RPMI7951 (cell line): ENCODE data around the gene PPM1L. TPM values are rescaled to one million over a fixed set of nuclear protein-coding genes. Genes with fewer than 3 reads are reported as not detected.
"Not testable (repeated sequence)": the region's sequence is repeated elsewhere in the genome, so short reads cannot be mapped to it uniquely, and the experiment has no call there.

Experiments
- DNase-seq: peaks from one replicate; pipeline ENCODE4 v3.0.0-alpha.2; 2012; ENCODE audit warnings: low read depth
- total RNA-seq: library from RNA; depleted of rRNA; stranded (reverse); fragments of >200 nt; shearing (Covaris generic); gene quantifications from 2 replicates; pipeline ENCODE4 v1.2.3, GENCODE V29; 2014

Gene PPM1L
- total RNA-seq, 1 experiment from 2014 or later: 1.6 TPM

DNA sequence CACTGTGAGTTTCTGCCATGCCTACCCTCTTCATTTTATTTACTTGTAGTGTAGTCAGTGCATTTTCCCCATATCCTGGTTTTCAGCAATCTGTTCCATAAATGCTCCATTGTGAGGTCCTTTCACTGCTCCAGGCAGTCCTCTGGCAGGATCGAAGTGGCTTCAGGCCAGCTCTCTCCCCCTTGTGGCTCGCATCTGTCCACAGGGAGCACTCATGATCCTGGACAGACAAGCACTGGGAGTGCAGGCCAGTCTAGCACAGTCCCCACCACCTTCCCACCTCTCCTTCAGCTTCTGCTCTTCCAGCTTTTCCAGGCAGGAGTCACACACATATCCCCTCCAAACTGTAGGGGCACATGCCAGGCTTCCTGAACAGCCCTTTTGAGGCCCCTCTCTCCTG, 173.6 kb downstream of the PPM1L start:
- peak; percentile 51 for DNase-seq

DNA sequence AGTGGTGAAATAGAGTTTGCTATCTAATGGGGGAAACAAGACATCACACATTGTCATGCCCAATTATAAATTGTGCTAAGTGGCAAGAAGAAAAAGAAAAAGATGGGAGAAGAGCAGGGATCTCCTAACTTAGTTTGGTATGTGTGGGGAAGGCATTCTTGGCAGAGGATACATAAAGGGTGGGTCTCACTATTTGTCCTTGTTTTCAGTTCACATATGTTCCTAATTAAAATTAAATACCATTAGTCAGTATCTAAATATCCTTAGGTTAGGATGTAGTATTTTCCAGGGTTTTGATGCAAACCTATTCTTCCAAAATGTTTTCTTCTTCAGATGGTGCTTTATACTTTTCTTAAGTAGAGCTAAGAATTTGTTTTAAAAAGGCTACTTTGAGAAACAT, 175.4 kb downstream of the PPM1L start:
- peak; percentile 38 for DNase-seq

DNA sequence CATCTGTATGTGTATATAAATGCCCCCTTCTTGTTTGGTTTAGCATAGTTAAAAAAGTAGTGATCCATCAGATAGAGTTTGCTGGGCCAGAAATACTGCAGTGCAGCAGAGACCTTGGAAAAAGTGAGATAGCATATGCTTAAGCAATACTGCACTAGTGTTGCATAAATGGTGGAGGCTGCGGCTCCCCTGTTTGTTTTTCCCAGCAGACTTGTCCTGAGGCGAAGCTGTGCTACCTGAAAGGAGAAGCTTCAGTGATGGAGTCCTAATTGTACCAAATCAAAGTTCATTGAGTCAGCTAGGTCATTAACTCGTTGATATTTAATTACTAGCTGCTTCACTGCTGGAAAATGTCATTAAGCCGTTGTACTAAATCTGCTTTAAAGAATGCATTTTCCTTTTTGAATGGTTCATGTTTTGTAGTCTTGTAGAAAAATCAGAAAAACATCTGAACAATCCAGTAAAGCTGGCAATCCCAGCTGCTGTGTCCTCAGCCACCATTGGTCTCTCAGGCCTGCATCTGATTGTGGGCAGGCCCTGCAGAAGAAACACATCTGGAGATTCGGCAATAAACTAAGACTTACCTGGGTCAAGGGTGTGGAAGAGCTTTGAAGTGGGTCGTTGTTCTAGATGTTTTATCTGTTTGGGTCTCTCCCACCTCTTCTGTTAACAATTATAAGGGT, 179.5 kb downstream of the PPM1L start:
- DNase-seq: no peak

DNA sequence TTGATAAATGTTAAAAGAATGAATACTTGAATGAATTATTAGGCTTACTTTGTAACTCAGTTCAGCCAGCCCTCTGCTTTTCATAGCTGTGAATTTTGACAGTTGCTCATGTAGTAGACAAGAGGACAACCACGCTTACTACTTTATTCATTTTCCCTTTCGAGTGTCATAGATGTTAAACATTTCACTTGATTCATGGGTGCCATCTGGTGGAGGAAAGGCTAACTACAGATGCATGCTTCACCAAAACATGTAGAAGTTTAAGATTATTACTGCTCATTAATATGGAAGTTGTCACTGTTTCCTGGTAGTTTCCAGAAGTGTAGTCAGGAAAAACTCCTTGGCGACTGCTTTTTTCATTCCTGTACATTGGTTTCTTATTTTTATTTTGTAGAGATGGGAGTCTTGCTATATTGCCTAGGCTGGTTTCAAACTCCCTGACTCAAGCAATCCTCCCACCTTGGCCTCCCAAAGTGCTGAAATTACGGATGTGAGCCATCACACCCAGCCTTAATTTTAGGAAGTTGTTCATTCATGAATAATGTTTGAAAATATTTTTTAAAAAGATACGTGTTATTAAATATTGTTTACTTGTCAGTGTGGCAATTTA, 186.0 kb downstream of the PPM1L start:
- peak; percentile 64 for DNase-seq

DNA sequence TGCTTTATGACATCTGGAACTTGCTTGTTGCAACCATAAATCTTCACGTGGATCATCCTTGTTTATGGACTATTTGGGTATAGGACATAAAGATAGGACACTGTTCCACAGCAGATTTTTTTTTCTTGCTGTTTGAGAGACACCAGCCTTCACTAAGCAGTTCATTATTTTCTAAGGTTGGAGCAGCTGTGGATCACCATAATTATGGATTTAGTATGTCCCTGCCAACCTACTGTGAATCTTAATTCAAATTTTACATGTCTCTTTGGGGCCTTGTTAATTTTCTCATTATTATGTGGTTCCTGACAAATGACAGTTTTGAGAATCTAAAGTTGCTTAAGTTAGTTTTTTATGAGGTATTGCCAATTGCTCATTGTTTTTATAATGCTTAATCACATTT, 188.0 kb downstream of the PPM1L start:
- no peak for DNase-seq

DNA sequence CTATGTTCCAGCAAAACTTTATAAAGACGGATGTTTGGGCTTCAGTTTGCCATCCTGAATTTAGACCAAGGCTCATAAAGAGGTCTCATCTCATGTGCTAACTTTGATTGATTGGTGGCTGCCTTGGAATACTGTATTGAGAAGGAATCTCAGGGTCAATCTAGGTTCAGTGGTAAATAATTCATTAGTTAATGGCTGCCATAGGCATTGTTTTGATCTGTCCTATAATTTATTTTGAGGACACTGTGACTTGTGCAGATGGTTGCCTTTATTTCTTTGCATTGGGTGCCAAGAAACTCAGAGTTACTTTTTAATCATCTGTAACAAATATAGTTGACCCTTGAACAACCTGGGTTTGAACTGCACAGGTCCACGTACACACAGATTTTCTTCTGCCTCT, 189.3 kb downstream of the PPM1L start:
- no peak for DNase-seq

DNA sequence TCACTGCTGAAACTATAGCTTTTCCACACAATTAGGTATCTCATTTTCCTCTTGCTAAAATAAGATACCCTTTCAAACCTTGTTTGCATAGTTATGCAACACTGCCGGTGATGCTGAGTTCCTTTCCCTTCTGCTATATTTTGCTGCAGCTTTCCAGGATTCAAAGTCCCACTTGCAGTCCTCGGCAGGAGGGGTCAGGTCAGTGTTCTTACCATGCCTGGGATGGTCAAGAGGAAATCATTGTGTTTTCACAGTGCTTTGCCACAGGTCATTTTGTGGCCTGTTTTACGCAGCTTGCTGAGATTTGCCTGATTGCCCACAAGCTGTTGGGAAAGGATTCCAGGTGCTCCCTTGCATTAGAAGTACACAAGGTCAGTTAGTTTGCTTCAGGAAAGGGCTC, 192.2 kb downstream of the PPM1L start:
- no peak for DNase-seq

DNA sequence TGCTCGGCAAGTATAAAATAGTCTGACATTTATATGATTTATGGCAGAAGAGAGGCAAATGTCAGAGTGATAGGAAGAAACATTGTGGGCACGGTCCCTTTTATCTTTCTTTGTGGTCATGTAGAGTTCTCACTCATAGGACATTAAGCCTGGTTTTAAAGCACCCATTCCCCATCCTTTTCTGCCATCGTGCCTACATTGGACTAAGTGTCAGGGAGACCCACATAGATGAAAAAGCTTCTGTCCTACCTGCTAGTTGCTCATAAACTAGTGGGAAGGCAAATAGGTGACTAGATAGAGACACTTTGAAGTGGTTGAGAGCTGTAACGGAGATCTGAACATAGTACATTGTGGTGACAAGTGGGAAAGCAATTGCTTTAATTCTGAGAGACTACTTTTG, 193.4 kb downstream of the PPM1L start:
- DNase-seq: no peak

DNA sequence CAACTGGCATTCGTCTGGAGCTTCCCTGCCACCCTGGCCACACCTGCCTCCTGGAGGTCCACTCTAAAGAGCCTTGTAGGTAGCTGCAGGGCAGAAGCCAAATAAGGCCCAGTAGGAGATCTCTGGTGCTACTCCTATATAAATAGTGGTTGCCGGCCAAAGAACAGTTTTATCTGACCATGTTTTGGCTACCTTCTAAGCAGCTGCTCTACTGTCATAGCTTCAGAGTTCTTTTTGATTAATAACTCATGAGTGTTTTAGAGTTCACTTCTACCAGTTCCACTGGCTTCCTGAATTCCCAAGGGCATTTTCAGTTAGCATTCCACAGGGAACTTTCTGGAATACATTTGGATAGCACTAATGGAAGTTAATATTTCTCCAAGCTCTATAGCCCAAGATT, 194.5 kb downstream of the PPM1L start:
- no peak for DNase-seq

DNA sequence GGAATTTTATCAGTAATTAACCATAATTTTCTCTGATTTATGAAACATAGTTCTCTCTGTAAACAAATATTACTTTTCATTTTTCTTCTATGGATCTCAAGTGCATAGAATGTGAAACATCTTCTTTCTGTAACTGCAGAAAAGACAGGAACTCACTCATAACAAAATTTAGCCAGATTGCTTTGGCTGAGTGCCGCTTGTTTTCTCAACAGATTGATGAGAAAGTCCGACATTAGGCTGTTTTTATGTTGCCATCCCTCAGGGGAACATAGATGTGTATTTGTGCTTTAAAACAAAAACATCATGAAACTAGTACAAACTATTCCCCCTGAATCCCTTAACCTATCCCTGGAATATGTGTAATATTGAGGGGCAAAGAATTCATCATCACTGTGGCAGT, 194.9 kb downstream of the PPM1L start:
- no peak for DNase-seq

DNA sequence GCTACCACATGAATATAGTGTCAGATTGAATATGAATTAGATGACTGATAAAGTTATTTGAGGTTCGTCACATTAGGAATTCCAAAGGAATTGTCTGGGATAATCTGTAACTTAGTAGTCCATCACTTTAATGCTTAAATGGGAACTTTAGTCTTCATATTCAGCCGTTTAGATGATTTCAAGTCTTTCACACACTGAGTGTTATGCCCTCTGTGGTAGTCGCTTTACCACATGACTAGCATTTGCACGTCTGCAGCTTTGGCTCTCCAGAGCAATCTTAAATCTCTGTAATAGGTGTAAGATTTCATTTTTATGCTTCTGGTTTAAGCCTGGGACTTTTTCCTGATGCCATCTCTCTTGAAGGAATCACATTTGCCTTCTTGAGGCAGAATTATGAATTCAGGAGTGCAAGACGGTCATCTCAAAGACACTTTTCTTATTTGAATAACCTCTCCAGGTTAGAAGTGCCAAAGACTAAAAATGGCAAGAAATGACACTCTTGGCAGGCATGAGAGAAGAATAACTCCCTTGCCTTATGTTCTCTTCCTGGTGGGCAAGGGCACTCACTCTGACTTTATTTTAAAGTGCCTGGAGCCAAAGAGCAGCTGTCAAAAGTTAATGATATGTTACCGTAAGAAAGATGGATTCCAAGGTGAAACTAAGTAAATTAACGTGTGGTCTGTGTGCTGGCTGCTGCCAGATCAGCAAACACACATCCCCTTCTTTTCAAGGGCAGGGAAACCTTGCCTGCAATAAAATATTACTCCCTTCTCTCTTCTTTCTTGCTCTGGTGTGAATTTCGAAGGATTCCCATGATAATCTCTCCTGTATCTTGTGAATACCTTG, 195.8 kb downstream of the PPM1L start:
- DNase-seq: no peak

DNA sequence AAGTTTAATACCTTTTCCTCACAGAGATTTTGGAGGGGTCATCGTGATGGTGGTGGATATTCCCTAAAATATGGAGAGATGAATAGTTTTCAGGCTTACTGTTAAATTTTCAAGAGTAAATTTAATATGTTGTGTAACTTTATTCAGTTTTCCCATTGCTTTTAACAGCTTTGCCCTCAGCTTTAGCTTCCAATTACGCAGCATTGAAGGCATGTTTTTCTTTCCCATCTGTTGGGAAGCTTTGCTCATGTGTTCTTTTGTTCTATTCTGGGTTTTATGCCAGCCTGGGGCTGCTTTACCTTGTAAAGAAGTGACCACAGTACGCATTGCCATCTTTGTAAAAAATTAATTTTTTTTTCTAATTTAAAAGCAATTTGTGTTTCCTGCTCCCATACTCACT, 197.7 kb downstream of the PPM1L start:
- DNase-seq: no peak

DNA sequence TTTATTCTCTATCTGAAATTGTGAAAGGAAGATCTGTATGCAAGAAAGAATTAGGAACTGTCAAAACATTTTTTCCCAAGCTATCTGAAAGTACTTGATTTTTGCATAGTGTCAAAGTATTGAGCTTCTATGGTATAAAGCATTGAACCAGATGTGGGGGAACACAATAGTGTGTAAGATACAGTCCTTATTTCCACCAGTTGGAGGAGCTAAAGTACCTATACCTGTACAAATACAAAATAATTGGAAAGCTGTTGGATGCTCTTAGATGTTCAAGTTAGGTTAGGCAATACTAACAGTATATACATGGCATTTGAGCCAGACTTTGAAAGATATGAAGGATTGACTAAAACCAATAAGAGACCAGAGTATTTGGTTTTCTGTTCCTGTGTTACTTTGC, 200.8 kb downstream of the PPM1L start:
- DNase-seq: peak; percentile 29

DNA sequence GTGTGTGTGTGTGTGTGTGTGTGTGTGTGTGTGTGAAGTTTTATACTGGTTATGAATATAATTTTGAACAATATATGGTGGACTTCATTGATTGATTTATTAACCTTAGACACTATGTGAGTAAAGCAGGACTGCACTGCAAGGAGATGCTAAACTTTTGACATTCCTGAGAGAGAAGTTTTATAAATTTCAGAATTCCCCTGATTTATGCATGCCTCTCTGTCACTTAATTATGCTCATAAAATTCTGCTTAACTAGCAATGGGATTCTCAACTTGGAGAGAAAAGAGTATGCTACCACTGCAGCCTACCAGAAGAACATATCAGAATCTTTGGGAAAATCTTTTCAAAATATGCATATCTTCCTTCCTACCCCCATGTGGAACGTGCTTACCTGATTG, 204.5 kb downstream of the PPM1L start:
- DNase-seq: no peak

DNA sequence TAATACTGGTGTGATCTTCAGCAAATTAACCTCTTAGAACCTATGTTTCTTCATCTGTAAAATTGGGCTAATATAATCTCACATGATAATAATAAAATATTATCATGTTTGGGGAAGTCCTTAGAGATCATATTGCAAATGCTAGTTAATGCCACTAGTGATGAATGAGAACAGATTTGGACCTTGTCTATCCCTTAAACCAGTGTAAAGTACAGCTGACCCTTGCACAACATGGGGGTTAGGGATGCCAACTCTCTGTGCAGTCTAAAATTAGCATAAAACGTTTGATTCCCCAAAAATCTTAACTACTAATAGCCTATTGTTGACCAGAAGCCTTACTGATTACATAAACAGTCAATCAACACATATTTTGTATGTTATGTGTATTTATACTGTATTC, 207.9 kb downstream of the PPM1L start:
- no peak for DNase-seq

DNA sequence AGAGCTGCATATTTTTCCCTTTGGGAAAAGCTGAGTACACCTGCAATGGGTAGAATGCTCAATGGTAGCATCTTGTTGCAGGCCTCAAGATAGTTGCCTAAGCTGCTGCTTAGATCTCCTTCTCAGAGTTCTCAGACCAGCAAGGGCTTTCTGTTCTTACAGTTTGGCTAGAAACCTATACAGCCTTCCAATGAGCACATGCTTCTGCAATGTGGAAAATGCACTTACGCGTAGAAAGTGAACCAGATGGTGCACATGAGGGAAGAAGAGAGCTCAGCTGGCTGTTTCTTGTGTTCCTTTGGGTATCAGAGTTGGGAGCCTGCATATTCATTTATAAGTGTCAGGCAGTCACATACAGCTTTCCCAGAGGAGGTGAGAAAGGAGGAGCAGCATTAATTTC, 212.7 kb downstream of the PPM1L start:
- DNase-seq: no peak

DNA sequence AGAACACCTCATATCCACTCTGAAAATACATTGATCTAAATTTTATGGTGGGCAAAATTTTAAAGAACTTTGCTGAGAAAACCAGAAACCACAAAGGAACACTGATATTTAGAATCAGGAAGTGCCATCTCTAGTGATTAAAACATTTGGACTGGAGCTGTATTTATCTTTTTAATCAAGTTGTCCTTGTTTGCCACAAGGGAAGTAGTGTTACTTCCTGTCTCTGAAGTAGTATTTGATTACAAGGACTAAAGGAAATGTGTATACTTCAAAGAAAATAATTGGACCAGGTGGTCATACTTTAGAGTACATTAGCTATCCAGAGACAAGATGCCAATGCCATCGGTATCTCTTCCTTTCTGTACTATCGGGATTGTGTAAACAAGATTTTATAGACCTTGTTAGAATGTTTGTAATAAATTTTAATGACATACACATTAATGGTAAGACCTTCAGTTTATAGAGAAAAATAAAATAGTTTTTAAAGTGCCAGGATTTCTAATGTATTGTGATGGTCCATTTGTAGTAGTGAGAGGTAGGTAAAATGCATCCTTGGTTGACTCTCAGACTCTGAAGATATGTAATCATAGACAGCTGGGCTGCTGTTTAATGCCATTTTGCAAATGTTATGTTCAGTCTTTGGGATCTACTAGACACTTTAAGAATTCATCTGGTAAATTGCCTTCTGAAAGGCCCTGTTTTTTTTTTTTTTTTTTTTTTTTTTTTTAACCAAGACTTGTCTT, 217.2 kb downstream of the PPM1L start:
- no peak for DNase-seq

DNA sequence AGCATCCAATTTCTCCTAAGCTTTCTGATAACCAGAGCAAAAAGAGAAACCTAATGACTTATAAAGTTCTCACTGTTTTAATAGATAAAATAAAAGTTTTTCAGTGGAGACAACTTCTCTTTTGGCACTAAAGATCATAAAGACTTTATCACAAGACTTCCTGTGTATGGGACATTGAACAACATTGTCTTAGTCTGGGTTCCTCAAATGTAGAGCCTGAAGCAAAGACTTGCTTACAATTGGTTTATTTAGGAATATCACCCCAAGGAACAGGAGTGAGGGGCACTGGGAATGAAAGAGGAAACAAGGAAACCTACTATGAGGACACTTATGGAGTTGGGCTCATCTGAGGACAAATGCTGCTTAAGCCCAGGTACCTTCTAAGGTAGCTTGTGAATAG, 221.7 kb downstream of the PPM1L start:
- DNase-seq: no peak

DNA sequence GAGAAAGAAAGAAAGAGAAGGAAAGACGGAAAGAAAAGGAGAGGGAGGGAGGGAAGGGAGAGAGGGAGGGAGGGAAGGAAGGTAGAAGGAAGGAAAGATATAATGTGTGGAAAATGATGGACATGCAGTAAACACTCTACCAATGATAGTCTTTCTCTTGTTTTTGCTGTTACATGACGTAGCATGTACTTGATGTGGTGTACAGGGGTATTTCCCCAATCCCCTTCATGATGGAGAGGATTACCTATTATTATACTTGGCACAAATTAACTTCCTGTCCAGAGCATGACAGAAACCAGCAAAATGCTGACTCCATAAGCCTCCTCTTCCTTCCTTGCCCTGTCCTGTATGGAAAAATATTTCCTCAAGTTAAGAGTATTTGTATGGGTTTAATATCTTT, 224.7 kb downstream of the PPM1L start:
- no peak for DNase-seq

DNA sequence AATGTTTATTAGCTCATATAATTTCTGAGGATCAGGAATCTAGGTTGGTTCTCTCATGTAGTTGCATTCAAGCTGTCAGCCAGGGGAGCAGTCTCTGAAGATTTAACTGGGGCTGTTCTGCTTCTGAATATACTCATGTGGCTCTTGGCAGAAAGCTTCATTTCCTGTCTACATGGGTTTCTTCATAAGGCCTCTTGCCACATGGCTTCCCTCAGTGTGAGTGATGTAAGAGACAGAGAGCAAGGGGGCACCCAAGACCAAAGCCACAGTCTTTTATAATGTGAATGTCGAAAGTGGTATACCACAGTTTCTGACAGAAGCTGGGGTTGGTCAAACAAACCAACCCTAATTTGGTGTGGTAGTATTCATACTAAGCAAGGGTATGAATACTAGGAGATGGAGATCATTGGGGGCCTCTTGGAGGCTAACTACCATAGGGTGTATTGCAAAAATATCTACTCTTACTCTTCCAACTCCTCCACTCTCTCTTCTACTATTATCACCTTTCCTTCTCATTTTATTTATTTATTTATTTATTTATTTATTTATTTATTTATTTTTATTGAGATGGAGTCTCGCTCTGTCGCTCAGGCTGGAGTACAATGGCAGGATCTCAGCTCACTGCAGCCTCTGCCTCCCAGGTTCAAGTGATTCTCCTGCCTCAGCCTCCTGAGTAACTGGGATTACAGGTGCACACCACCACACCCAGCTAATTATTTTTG, 225.3 kb downstream of the PPM1L start:
- DNase-seq: no peak

DNA sequence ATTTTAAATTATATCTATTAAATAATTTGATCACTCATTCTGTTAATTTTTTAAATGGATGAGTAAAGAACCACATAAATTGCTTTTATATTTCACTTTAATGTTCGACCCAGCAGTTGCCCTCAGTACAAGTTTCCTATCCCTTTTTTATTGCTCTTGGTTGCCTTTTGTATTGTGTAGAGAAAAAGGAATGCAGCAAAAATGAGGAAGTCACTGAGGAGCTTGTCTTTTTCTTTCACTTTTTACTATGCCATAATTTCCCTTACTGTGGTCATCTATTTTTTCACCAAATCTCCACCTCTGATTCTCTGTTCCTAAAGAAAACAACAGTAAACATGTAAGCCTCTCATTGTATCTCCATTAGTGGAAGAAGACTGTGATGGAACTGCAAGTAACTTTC, 226.5 kb downstream of the PPM1L start:
- DNase-seq: no peak

DNA sequence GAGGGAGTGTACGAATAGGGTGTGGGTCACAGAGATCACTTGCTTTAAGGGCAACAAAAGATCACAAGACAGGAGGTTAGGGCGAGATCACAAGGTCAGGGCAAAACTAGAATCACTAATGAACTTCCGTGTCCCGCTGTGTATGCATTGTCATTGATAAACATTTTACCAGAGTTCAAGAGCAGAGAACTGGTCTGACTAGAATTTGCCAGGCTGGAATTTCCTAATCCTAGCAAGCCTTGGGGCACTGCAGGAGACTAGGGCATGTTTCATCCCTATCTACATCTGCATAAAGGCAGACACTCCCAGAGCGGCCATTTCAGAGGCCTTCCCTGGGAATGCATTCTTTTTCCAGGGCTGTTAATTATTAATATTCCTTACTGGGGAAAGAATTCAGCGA, 227.9 kb downstream of the PPM1L start:
- not testable (repeated sequence) for DNase-seq
